Common myeloid progenitor, CD34-positive (primary cell): Measurements from ENCODE around the gene SLC24A3.

Source experiments
- CTCF ChIA-PET: fragments of 350-600 bp; sonication (Branson Sonifier 250); formaldehyde crosslinking; loops from one replicate; lab custom pipeline; 2021; ENCODE audit warnings: antibody characterized with exemption; lab: Charles Lee
- POLR2A ChIA-PET: fragments of 350-600 bp; sonication (Branson Sonifier 250); formaldehyde crosslinking; loops from one replicate; lab custom pipeline; 2021; ENCODE audit warnings: antibody characterized with exemption; lab: Charles Lee
- DNase-seq, 3 donors: peaks; one replicate each; pipeline versions ENCODE4 v3.0.0 to v3.0.0-alpha.2; 2013
- H3K27ac ChIP-seq, 2 experiments: 1 replicate in 1 of 2; 2 replicates in 1 of 2; pipeline ENCODE4 v1.7.0; 2013; ENCODE audit warnings: inconsistent platforms in 2 of 2, low read length in 2 of 2, mild to moderate bottlenecking in 2 of 2, low read depth in 1 of 2, moderate library complexity in 1 of 2; ENCODE audit not compliant: severe bottlenecking in 2 of 2, insufficient read depth in 1 of 2, poor library complexity in 1 of 2
- H3K27me3 ChIP-seq, 5 experiments: replicated peaks in 2 of 5; 1 replicate in 3 of 5; 2 replicates in 2 of 5; pipeline versions ENCODE4 v1.6.1 to v1.7.0; 2013; ENCODE audit warnings: low read length in 4 of 5, mild to moderate bottlenecking in 2 of 5, moderate library complexity in 2 of 5, inconsistent platforms in 1 of 5; ENCODE audit not compliant: insufficient read depth in 5 of 5, control insufficient read depth in 4 of 5
- H3K36me3 ChIP-seq, 4 experiments: 1 replicate in 2 of 4; 2 replicates in 2 of 4; pipeline versions ENCODE4 v1.6.1 to v1.7.0; 2013; ENCODE audit warnings: low read length in 3 of 4, control low read depth in 1 of 4, mild to moderate bottlenecking in 1 of 4; ENCODE audit not compliant: control insufficient read depth in 4 of 4, insufficient read depth in 4 of 4
- H3K4me1 ChIP-seq, 4 experiments: 1 replicate in 3 of 4; 2 replicates in 1 of 4; pipeline versions ENCODE4 v1.6.1 to v1.7.1; 2013; ENCODE audit warnings: low read length in 3 of 4, mild to moderate bottlenecking in 3 of 4, control low read depth in 1 of 4, inconsistent platforms in 1 of 4, moderate library complexity in 1 of 4; ENCODE audit not compliant: control insufficient read depth in 4 of 4, insufficient read depth in 4 of 4; ENCODE audit errors: control extremely low read depth in 1 of 4
- H3K4me3 ChIP-seq, 7 experiments: 1 replicate in 4 of 7; 2 replicates in 3 of 7; pipeline versions ENCODE4 v1.5.1 to v1.7.0; 2013; ENCODE audit warnings: mild to moderate bottlenecking in 7 of 7, low read length in 6 of 7, moderate library complexity in 6 of 7, inconsistent platforms in 2 of 7, low read depth in 2 of 7, control low read depth in 1 of 7; ENCODE audit not compliant: insufficient read depth in 4 of 7, control insufficient read depth in 1 of 7; ENCODE audit errors: extremely low read depth in 1 of 7
- H3K9me3 ChIP-seq, 5 experiments: 1 replicate in 4 of 5; 2 replicates in 1 of 5; pipeline versions ENCODE4 v1.6.1 to v1.7.1; 2013; ENCODE audit warnings: low read length in 4 of 5, mild to moderate bottlenecking in 2 of 5, inconsistent platforms in 1 of 5, low read depth in 1 of 5, moderate library complexity in 1 of 5; ENCODE audit not compliant: control insufficient read depth in 4 of 5, insufficient read depth in 2 of 5; ENCODE audit errors: control extremely low read depth in 1 of 5
- WGBS: methylation state at CpG from one replicate; pipeline ENCODE4 v1.1.5; 2013; ENCODE audit not compliant: insufficient coverage; 5-methylcytosine and 5-hydroxymethylcytosine counted together

SLC24A3 gene

GRCh38 chr20:19375801-19376200, 163.4 kb downstream of the SLC24A3 start:
- POLR2A ChIA-PET: no interaction called here
- Histone ChIP-seq H3K36me3 (no peaks in the 10 kb centered on the region), H3K9me3 (no peaks in the 10 kb centered on the region), H3K27me3 (no peaks in the 10 kb centered on the region), H3K4me3 (no peak overlapping the region), H3K4me1 (peaks cover 4 to 40% (median 20%) of the 10 kb centered on the region in 4 experiments), H3K27ac (no peak overlapping the region)
- no CpG with 5 or more reads among the region's 2 CpGs for WGBS
- CTCF ChIA-PET: interaction anchor here (1.6 kb wide), 1 partner anchor 42 kb away, joined by 3 read pairs; no protein-coding TSS in a partner anchor
- peak; percentile 11 to 66 (median 55) for DNase-seq

GRCh38 chr20:19376451-19377229, 164.2 kb downstream of the SLC24A3 start:
- Histone ChIP-seq H3K27ac (no peak overlapping the region), H3K4me3 (no peak overlapping the region), H3K4me1 (peaks cover 4 to 40% (median 20%) of the 10 kb centered on the region in 4 experiments), H3K9me3 (no peaks in the 10 kb centered on the region), H3K36me3 (no peaks in the 10 kb centered on the region), H3K27me3 (no peaks in the 10 kb centered on the region)
- no peak for DNase-seq
- 98% methylated on average over 17 of the region's 17 CpGs for WGBS
- ChIA-PET POLR2A (no interaction called here), CTCF (no interaction called here)

- Histone ChIP-seq H3K36me3 (no peaks in the 10 kb centered on the region), H3K4me3 (no peak overlapping the region), H3K9me3 (no peaks in the 10 kb centered on the region), H3K27ac (no peak overlapping the region), H3K4me1 (peaks cover 4 to 44% (median 24%) of the 10 kb centered on the region in 4 experiments), H3K27me3 (no peaks in the 10 kb centered on the region)
- 90% methylated on average over 2 of the region's 3 CpGs for WGBS
- CTCF ChIA-PET: interaction anchor here (1.0 kb wide), 1 partner anchor 9 kb away, joined by 3 read pairs; no protein-coding TSS in a partner anchor
- no peak for DNase-seq
- POLR2A ChIA-PET: no interaction called here
Measured at GRCh38 chr20:19378058-19378457, 165.6 kb downstream of the SLC24A3 start.

- Histone ChIP-seq H3K9me3 (no peaks in the 10 kb centered on the region), H3K36me3 (no peaks in the 10 kb centered on the region), H3K27ac (no peak overlapping the region), H3K4me1 (peaks cover 0 to 30% (median 12%) of the 10 kb centered on the region in 4 experiments), H3K27me3 (no peaks in the 10 kb centered on the region), H3K4me3 (no peak overlapping the region)
- WGBS: 95% methylated on average over 6 of the region's 6 CpGs
- DNase-seq: no peak
- CTCF ChIA-PET: no interaction called here
- POLR2A ChIA-PET: no interaction called here
Measured at GRCh38 chr20:19380211-19380610, 167.8 kb downstream of the SLC24A3 start.

- ChIA-PET CTCF (interaction anchor here (1.5 kb wide), 1 partner anchor 8 kb away, joined by 4 read pairs; no protein-coding TSS in a partner anchor), POLR2A (no interaction called here)
- peaks cover 0 to 20% (median 5%) of the 10 kb centered on the region in 4 experiments for H3K4me1 ChIP-seq
Measured at GRCh38 chr20:19381947-19382346, 169.5 kb downstream of the SLC24A3 start.

GRCh38 chr20:19382386-19383340, 170.2 kb downstream of the SLC24A3 start:
- DNase-seq: peak; percentile 22 to 65 (median 50)
- Histone ChIP-seq H3K4me3 (no peak overlapping the region), H3K27ac (no peak overlapping the region), H3K4me1 (peaks cover 0 to 20% (median 5%) of the 10 kb centered on the region in 4 experiments), H3K36me3 (no peaks in the 10 kb centered on the region), H3K9me3 (no peaks in the 10 kb centered on the region), H3K27me3 (no peaks in the 10 kb centered on the region)
- CTCF ChIA-PET: interaction anchor here (1.5 kb wide), 1 partner anchor 7 kb away, joined by 4 read pairs; no protein-coding TSS in a partner anchor
- 64% methylated on average over 5 of the region's 9 CpGs for WGBS
- POLR2A ChIA-PET: no interaction called here

More at GRCh38 chr20:19381947-19382346, 169.5 kb downstream of the SLC24A3 start:
- no peak for DNase-seq
- Histone ChIP-seq H3K36me3 (no peaks in the 10 kb centered on the region), H3K9me3 (no peaks in the 10 kb centered on the region), H3K4me3 (no peak overlapping the region), H3K27ac (no peak overlapping the region), H3K27me3 (no peaks in the 10 kb centered on the region)
- 100% methylated on average over 7 of the region's 10 CpGs for WGBS
